Prostate gland (tissue), 2 donors: Measurements from ENCODE around the gene GJB5. TPM values are rescaled to one million over a fixed set of nuclear protein-coding genes. Genes with fewer than 3 reads are reported as not detected.
"Not testable (repeated sequence)": the region's sequence is repeated elsewhere in the genome, so short reads cannot be mapped to it uniquely, and the experiment has no call there.

Experiments
- DNase-seq: peaks from one replicate; pipeline ENCODE4 v3.0.0-alpha.2; 2019; ENCODE audit warnings: low spot score
- H3K27ac ChIP-seq, 2 donors: fragments of 200-600 bp; sonication (generic); 2 replicates each; pipeline ENCODE4 v1.5.1; 2017 to 2019
- H3K27me3 ChIP-seq: fragments of 200-600 bp; sonication (generic); replicated peaks from 2 replicates; pipeline ENCODE4 v1.5.1; 2019; ENCODE audit not compliant: insufficient read depth
- H3K36me3 ChIP-seq, 2 donors: fragments of 200-600 bp; sonication (generic); 1 replicate in 1 of 2; 2 replicates in 1 of 2; pipeline versions ENCODE4 v1.5.1 to v1.8.1; 2017 to 2019
- H3K4me1 ChIP-seq: fragments of 200-600 bp; sonication (generic); replicated peaks from 2 replicates; pipeline ENCODE4 v1.5.1; 2019
- H3K4me3 ChIP-seq, 2 donors: fragments of 200-600 bp; sonication (generic); 2 replicates each; pipeline ENCODE4 v1.5.1; 2017 to 2019
- H3K9me3 ChIP-seq: fragments of 200-600 bp; sonication (generic); 2 replicates; pipeline ENCODE4 v1.5.1; 2017
- POLR2A ChIP-seq: fragments of 450-650 bp; IDR thresholded peaks from one replicate; pipeline ENCODE4 v1.6.1; 2016; ENCODE audit warnings: antibody characterized with exemption, mild to moderate bottlenecking
- POLR2AphosphoS5 ChIP-seq: sonication (generic); formaldehyde crosslinking; IDR thresholded peaks from one replicate; pipeline ENCODE4 v1.6.1; 2017; ENCODE audit warnings: antibody characterized with exemption
- WGBS: methylation state at CpG from one replicate; pipeline ENCODE4 v1.1.5; 2018; 5-methylcytosine and 5-hydroxymethylcytosine counted together
- intact Hi-C: fragments of 100-400 bp; cut with DNase I; formaldehyde crosslinking; loops from one replicate; pipeline ENCODE4 v1.14.2; 2022
- total RNA-seq, 2 donors: library from RNA; depleted of rRNA; stranded (reverse); fragments of >200 nt; gene quantifications; one replicate each; pipeline ENCODE4 v1.1.0, GENCODE V29; 2016
- TF ChIP-seq, protein P1 (sequence below), 4 experiments: fragments of 200-600 bp in 2 of 4; fragments of 450-650 bp in 2 of 4; sonication (generic) in 2 of 4; IDR thresholded peaks; 1 replicate in 3 of 4; 2 replicates in 1 of 4; pipeline ENCODE4 v1.5.1; 2016 to 2019; ENCODE audit warnings: antibody characterized with exemption in 4 of 4, mild to moderate bottlenecking in 2 of 4, moderate library complexity in 2 of 4

The GJB5 gene
- total RNA-seq, 2 donors from 2014 or later, result 6.5 to 6.9 TPM

DNA sequence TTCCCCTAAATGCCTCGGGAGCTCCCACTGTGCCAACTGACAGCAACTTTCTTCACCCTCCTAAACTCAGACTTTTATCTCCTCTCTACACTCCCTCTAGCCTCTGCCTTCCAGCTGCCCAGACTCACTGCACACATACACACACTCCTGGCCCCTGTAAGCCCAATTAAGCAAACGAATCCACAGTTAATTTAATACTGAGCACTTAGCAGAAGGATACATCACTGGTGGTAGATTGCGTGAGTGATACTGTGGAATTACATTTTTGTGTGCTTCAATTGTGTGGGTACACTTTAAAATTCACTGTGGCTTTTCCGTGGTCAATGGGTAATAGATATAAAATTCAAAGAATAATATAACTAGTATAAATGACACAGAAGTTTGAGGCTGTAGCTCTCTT is 33.6 kb upstream of the GJB5 start:
- intact Hi-C loops, result no loop called here
- no peaks in the 10 kb centered on the region for H3K27me3 ChIP-seq
- WGBS, result 74% methylated on average over 4 of the region's 4 CpGs
- no peak overlapping the region for H3K27ac ChIP-seq
- H3K9me3 ChIP-seq, result no peaks in the 10 kb centered on the region
- no peaks in the 10 kb centered on the region for H3K4me1 ChIP-seq
- H3K36me3 ChIP-seq, result no peaks in the 10 kb centered on the region
- no peak for TF ChIP-seq POLR2AphosphoS5
- no peak for TF ChIP-seq POLR2A
- TF ChIP-seq, protein P1, sequence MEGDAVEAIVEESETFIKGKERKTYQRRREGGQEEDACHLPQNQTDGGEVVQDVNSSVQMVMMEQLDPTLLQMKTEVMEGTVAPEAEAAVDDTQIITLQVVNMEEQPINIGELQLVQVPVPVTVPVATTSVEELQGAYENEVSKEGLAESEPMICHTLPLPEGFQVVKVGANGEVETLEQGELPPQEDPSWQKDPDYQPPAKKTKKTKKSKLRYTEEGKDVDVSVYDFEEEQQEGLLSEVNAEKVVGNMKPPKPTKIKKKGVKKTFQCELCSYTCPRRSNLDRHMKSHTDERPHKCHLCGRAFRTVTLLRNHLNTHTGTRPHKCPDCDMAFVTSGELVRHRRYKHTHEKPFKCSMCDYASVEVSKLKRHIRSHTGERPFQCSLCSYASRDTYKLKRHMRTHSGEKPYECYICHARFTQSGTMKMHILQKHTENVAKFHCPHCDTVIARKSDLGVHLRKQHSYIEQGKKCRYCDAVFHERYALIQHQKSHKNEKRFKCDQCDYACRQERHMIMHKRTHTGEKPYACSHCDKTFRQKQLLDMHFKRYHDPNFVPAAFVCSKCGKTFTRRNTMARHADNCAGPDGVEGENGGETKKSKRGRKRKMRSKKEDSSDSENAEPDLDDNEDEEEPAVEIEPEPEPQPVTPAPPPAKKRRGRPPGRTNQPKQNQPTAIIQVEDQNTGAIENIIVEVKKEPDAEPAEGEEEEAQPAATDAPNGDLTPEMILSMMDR (IDR thresholded peaks at IDR 0.05), result no peak
- no peak for DNase-seq
- H3K4me3 ChIP-seq, result no peak overlapping the region

DNA sequence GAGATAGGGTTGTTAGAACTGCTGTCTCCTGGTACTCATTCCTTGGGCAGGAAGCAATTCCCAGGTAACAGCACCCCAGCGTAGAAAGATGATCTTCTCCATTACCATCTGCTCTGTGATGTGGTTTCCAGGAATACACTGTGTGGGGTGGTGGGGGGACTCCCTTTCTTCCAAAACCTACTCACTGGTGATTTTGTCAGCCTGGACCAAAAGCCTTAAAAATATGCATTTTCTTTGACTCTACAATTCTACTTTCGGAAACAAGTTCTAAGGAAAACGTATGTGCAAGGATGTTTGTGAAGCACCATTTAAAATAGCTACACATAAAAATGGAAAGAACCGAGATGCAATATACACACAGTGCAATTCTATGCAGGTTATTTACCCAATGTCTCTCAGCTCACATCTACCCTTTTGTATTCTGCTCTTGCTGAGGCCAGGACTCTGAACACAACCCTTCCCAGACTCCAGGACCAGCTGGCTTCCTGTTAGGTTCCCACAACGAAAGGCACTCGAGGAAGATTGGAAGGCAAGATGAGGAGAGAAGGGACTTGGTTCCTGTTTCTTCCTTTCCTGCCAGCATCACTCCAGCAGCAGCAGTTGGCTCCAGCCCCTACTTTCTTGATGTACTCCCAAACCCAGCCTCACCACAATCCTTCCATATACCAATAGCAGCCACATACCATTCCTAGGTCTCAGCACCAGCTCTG is 33.0 kb upstream of the GJB5 start:
- Histone ChIP-seq H3K4me1 (no peaks in the 10 kb centered on the region), H3K27ac (no peak overlapping the region), H3K36me3 (no peaks in the 10 kb centered on the region), H3K9me3 (no peaks in the 10 kb centered on the region), H3K4me3 (no peak overlapping the region), H3K27me3 (no peaks in the 10 kb centered on the region)
- TF ChIP-seq POLR2A, result no peak
- no peak for TF ChIP-seq POLR2AphosphoS5
- TF ChIP-seq, protein P1 (IDR thresholded peaks at IDR 0.05), result no peak
- 71% methylated on average over 6 of the region's 6 CpGs for WGBS
- no peak for DNase-seq
- intact Hi-C loops, result no loop called here

DNA sequence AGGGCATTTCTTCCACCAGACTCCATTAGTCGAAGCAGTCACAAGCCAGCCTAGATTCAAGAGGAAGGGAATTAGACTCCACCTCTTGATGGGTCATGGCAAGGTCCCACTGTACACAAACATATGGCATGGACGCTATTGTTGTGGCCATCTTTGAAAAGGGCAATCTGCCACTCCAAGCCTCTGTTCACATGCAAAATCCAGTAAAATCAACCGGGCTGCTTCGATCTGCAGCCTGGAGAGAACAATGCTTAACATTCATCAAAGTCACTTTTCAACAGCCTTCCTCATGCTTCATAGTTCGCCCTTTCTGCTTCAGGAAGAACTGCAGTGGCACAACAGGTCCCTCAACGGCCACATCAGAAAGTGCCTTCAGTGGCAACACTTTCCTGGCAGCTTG is 28.0 kb upstream of the GJB5 start:
- H3K36me3 ChIP-seq, result no peaks in the 10 kb centered on the region
- H3K4me3 ChIP-seq, result no peak overlapping the region
- intact Hi-C loops, result no loop called here
- no peak for DNase-seq
- no peak overlapping the region for H3K27ac ChIP-seq
- no peaks in the 10 kb centered on the region for H3K4me1 ChIP-seq
- H3K27me3 ChIP-seq, result no peaks in the 10 kb centered on the region
- 53% methylated on average over 6 of the region's 6 CpGs for WGBS
- no peaks in the 10 kb centered on the region for H3K9me3 ChIP-seq
- TF ChIP-seq, protein P1 (IDR thresholded peaks at IDR 0.05), result no peak
- TF ChIP-seq POLR2A (no peak), POLR2AphosphoS5 (no peak)

DNA sequence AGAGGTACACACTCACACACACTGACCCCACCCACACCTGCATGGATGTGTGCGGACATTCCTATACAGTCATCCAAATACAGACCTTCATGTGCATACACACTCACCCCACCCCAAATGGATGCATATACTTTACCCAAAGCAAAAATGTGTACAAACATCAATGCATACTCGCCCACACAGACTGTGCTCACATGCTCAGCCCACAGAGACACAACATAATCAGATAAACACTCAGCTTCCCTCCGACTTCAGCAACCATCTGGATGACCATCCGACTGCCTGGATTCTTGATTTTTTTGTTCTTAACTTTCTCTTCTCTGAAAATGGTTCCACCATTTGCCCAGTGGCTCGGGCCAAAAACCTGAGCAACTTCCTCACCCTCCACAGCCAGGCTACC is 24.4 kb upstream of the GJB5 start:
- Histone ChIP-seq H3K4me3 (no peak overlapping the region), H3K27ac (no peak overlapping the region), H3K27me3 (peaks cover 3% of the 10 kb centered on the region), H3K36me3 (no peaks in the 10 kb centered on the region), H3K4me1 (no peaks in the 10 kb centered on the region), H3K9me3 (no peaks in the 10 kb centered on the region)
- no peak for TF ChIP-seq POLR2AphosphoS5
- intact Hi-C loops, result no loop called here
- 79% methylated on average over 5 of the region's 5 CpGs for WGBS
- DNase-seq, result no peak

DNA sequence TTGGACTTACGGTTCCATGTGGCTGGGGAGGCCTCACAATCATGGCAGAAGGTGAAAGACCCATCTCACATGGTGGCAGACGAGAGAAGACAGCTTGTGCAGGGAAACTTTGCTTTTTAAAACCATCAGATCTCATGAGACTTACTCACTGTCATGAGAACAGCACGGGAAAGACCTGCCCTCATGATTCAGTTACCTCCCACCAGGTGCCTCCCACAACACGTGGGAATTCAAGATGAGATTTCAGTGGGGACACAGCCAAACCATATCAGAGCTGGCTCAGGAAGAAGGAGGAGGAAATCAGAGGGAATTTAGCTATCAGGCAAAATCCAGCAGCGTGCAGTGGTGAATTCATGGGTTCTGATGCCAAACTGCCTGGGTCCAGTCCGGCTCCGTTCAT is 22.0 kb upstream of the GJB5 start:
- 70% methylated on average over 7 of the region's 7 CpGs for WGBS
- not testable (repeated sequence) for H3K4me3 ChIP-seq, H3K9me3 ChIP-seq

DNA sequence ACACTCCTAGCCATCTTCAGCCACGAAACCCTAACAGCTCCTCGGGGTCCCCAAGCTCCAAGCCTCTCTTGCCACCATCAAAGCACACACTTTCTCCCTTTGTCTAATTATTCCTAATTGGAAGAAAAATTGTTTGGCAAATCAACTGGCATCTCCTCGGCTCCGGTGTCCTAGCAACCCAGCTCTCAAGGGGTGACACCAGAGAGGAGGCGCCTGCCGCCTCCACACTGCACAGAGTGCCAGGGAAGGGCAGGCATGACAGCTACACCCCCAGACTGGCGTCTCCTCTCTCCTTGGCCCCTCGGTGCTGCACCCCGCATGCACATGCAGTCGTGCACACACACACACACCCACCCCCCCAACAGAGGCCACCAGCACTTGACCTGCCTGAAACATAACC is 18.2 kb upstream of the GJB5 start:
- no peak overlapping the region for H3K27ac ChIP-seq
- intact Hi-C loops, result no loop called here
- 79% methylated on average over 10 of the region's 10 CpGs for WGBS

More for the DNA sequence above, 22.0 kb upstream of the GJB5 start:
- H3K36me3 ChIP-seq, intact Hi-C loops, H3K27ac ChIP-seq, DNase-seq, H3K27me3 ChIP-seq, H3K4me1 ChIP-seq: not testable (repeated sequence)

DNA sequence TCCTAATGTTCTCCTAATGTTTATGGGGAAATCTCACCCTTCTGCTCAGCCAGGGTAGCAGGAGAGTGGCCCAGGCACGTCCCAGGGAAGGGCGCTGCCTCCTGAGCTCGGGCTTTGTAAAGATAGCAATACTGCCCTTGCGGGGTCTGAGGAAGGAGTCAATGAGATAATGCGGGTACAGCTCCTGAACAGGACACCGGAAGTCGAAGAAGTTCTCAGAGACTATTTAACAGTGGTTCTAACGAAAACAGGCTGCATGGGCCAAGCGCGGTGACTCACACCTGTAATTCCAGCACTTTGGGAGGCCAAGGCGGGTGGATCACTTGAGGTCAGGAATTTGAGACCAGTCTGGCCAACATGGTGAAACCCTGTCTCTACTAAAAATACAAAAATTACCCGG is 17.6 kb upstream of the GJB5 start:
- H3K4me1 ChIP-seq, result not testable (repeated sequence)
- WGBS, result 86% methylated on average over 12 of the region's 12 CpGs

More for the DNA sequence above, 18.2 kb upstream of the GJB5 start:
- TF ChIP-seq, protein P1 (IDR thresholded peaks at IDR 0.05), result no peak
- no peak for TF ChIP-seq POLR2AphosphoS5
- TF ChIP-seq POLR2A, result no peak
- no peaks in the 10 kb centered on the region for H3K36me3 ChIP-seq
- no peak for DNase-seq
- H3K4me3 ChIP-seq, result no peak overlapping the region
- no peaks in the 10 kb centered on the region for H3K9me3 ChIP-seq
- H3K27me3 ChIP-seq, result peaks cover 3% of the 10 kb centered on the region
- no peaks in the 10 kb centered on the region for H3K4me1 ChIP-seq

More for the DNA sequence above, 17.6 kb upstream of the GJB5 start:
- H3K27ac ChIP-seq, H3K36me3 ChIP-seq, DNase-seq, H3K9me3 ChIP-seq, H3K27me3 ChIP-seq, H3K4me3 ChIP-seq, intact Hi-C loops: not testable (repeated sequence)
